Stimulated activated naive CD8-positive, alpha-beta T cell treated with anti-CD3 and anti-CD28 coated beads, Interleukin-15, Interleukin-2, amounts not matched to agents 100 ng/mL and 50 ng/mL, for 24 hours (primary cell): Measurements from ENCODE around the gene SLC27A5.
A peak's percentile ranks its signal among the peaks of the same experiment; 100 is the strongest.
"Not testable (repeated sequence)": the region's sequence is repeated elsewhere in the genome, so short reads cannot be mapped to it uniquely, and the experiment has no call there.

Source experiments
- H3K27ac Mint-ChIP-seq: one replicate; pipeline ENCODE4 v1.8.0; 2021; ENCODE audit warnings: mild to moderate bottlenecking, mixed read lengths
- H3K27me3 Mint-ChIP-seq: one replicate; pipeline ENCODE4 v1.8.0; 2021; ENCODE audit warnings: mixed read lengths
- H3K36me3 Mint-ChIP-seq: one replicate; pipeline ENCODE4 v1.8.0; 2021; ENCODE audit warnings: low read depth, mixed read lengths
- H3K4me1 Mint-ChIP-seq: one replicate; pipeline ENCODE4 v1.8.0; 2021; ENCODE audit warnings: low read depth, mixed read lengths
- H3K4me3 Mint-ChIP-seq: one replicate; pipeline ENCODE4 v1.8.0; 2021; ENCODE audit warnings: mild to moderate bottlenecking, mixed read lengths
- H3K9me3 Mint-ChIP-seq: one replicate; pipeline ENCODE4 v1.8.0; 2021; ENCODE audit warnings: mixed read lengths

Gene SLC27A5

DNA sequence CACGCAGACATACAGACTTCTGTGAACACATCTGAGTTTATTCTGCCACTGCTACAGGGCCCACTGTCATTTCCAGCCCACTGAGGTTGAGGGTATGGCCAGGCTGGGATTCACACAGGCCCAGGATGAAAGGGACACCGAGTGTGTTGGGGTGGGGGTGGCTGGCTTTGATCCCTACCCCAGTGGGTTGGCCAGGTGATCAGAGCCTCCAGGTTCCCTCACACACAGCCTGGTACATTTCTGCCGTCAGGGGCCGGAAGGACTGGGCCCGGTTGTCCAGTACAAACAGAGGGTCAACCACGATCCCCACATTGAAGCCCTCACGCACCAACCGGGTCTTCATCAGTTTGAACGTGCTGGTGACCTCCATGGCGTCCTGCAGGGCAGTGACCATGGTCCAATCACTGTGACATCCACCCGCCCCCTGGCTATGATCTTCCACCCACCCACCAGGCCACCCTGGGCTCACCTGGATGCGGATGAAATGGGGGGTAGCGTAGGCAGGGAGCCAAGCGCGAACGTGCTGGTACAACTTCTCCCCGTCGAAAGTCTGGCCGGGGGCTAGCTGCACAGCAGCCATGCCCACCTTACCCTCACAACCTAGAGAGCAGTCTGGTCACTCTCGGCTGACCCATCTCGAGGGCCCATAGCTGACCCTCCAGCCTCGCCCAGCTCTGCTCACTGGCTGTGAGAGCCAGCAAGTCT is 13.3 kb downstream of the SLC27A5 start:
- H3K4me1 Mint-ChIP-seq = peaks cover 22% of the 10 kb centered on the region
- H3K27me3 Mint-ChIP-seq = no peaks in the 10 kb centered on the region
- H3K36me3 Mint-ChIP-seq = peaks cover 4% of the 10 kb centered on the region
- H3K9me3 Mint-ChIP-seq = peaks cover 12% of the 10 kb centered on the region
- H3K27ac Mint-ChIP-seq = peak overlapping the region; percentile 96
- H3K4me3 Mint-ChIP-seq = peak overlapping the region; percentile 94

DNA sequence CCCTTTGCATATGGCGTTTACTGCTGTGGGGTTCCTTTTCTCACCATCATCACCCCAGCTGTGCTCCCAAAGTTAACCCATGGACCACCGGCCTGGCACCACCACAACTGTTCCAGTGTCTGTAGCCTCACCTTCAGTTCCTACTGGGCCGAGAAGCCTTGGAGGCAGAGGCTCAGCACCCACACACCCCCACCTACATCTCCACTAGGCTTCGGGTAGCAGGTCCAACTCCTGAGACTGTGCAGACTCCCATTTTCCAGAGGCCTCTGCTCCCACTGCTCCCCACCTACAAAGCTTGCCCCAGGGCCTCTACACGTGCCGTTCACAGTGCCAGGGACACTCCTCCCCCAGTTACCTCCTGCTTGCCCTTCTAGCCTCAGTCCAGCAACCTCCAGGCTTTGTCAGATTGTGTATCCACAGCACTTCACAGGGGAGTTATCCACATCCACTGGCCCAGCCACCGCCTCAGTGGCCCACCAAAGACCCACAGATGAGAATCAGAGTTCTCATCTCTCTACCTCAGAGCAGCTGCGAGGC is 14.1 kb downstream of the SLC27A5 start:
- H3K4me1 Mint-ChIP-seq = peaks cover 22% of the 10 kb centered on the region
- H3K27me3 Mint-ChIP-seq = no peaks in the 10 kb centered on the region
- H3K4me3 Mint-ChIP-seq = peak overlapping the region; percentile 94
- H3K36me3 Mint-ChIP-seq = peaks cover 4% of the 10 kb centered on the region
- peaks cover 12% of the 10 kb centered on the region for H3K9me3 Mint-ChIP-seq
- H3K27ac Mint-ChIP-seq = peak overlapping the region; percentile 96

GRCh38 chr19:58492265-58492664 is 19.5 kb downstream of the SLC27A5 start:
- H3K36me3 Mint-ChIP-seq = peaks cover 9% of the 10 kb centered on the region
- H3K4me1 Mint-ChIP-seq = peaks cover 11% of the 10 kb centered on the region
- H3K9me3 Mint-ChIP-seq = no peaks in the 10 kb centered on the region
- no peak overlapping the region for H3K4me3 Mint-ChIP-seq
- no peak overlapping the region for H3K27ac Mint-ChIP-seq
- no peaks in the 10 kb centered on the region for H3K27me3 Mint-ChIP-seq

DNA sequence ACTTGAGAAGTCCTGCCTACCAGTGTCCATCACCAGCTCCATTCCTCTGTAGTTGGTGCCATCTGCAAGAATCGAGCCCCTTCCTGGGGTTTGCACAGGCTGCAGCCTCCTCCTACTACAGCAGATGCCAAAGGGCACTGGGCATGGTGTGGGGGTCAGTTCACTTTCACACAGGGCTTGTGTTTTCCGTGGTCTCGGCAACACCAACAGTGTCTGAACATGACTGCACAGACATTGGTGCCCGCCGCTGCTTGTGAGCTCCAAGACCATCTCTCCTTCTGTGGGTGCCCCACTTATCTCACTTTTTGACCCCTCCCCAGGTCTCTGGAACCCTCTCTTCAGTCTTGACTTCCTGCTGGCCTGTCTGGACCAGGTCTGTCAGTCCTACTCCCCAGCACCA is 20.4 kb downstream of the SLC27A5 start:
- H3K4me3 Mint-ChIP-seq = no peak overlapping the region
- no peak overlapping the region for H3K27ac Mint-ChIP-seq
- H3K36me3 Mint-ChIP-seq = peaks cover 9% of the 10 kb centered on the region
- no peaks in the 10 kb centered on the region for H3K9me3 Mint-ChIP-seq
- H3K27me3 Mint-ChIP-seq = no peaks in the 10 kb centered on the region
- peaks cover 11% of the 10 kb centered on the region for H3K4me1 Mint-ChIP-seq

GRCh38 chr19:58484349-58484748 is 27.4 kb downstream of the SLC27A5 start:
- H3K27ac Mint-ChIP-seq, H3K36me3 Mint-ChIP-seq, H3K4me1 Mint-ChIP-seq, H3K4me3 Mint-ChIP-seq, H3K27me3 Mint-ChIP-seq, H3K9me3 Mint-ChIP-seq: not testable (repeated sequence)

DNA sequence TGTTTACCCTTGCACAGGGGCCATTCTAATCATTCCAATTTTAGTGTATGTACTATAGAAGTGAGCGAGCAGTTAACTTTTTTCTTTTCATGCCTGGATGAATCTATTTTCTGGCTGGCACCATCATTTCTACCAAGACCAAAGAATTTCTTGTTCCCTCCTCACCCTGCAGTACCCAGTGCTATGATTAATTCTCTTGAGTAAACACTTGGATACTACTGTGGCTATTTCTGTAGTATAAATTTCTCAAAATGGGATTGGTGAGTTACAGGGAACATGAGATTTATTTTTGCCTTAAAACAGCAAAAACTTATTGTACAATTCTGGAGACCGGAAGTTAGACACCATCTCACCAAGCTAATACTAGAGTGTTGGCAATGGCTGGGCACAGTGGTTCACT is 28.0 kb downstream of the SLC27A5 start:
- no peak overlapping the region for H3K4me3 Mint-ChIP-seq
- H3K27me3 Mint-ChIP-seq = no peaks in the 10 kb centered on the region
- H3K4me1 Mint-ChIP-seq = peaks cover under 1% of the 10 kb centered on the region
- no peak overlapping the region for H3K27ac Mint-ChIP-seq
- no peaks in the 10 kb centered on the region for H3K9me3 Mint-ChIP-seq
- H3K36me3 Mint-ChIP-seq = peaks cover 5% of the 10 kb centered on the region

GRCh38 chr19:58482372-58482771 is 29.4 kb downstream of the SLC27A5 start:
- Mint-ChIP-seq H3K36me3 (peaks cover 5% of the 10 kb centered on the region), H3K27me3 (no peaks in the 10 kb centered on the region), H3K4me1 (no peaks in the 10 kb centered on the region), H3K4me3 (no peak overlapping the region), H3K9me3 (no peaks in the 10 kb centered on the region), H3K27ac (peak overlapping the region; percentile 33)

DNA sequence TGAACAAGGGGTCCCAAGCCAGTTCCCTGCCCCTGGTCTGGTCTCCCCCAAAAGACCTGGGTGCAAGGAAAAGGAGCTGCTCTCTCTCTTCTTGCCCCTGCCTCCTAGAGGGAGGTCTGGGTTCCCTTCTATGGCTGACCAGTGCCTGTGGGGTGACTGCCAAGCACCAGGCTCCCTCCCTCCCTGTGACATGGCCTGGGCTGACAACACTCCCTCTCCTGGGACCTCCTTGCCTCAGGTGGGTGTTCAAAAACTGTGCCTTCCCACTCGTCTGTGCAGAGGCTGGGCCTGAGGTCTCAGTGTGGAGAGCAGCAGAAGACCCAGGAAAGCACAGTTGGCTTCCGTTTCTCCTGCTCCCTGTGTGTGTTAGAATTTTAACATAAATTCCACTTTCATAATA is 31.0 kb downstream of the SLC27A5 start:
- Mint-ChIP-seq H3K36me3 (peaks cover 5% of the 10 kb centered on the region), H3K4me1 (peaks cover 10% of the 10 kb centered on the region), H3K9me3 (no peaks in the 10 kb centered on the region), H3K27ac (no peak overlapping the region), H3K4me3 (no peak overlapping the region), H3K27me3 (no peaks in the 10 kb centered on the region)

- peaks cover 5% of the 10 kb centered on the region for H3K36me3 Mint-ChIP-seq
These were observed 31.3 kb downstream of the SLC27A5 start for GRCh38 chr19:58480481-58480830.

DNA sequence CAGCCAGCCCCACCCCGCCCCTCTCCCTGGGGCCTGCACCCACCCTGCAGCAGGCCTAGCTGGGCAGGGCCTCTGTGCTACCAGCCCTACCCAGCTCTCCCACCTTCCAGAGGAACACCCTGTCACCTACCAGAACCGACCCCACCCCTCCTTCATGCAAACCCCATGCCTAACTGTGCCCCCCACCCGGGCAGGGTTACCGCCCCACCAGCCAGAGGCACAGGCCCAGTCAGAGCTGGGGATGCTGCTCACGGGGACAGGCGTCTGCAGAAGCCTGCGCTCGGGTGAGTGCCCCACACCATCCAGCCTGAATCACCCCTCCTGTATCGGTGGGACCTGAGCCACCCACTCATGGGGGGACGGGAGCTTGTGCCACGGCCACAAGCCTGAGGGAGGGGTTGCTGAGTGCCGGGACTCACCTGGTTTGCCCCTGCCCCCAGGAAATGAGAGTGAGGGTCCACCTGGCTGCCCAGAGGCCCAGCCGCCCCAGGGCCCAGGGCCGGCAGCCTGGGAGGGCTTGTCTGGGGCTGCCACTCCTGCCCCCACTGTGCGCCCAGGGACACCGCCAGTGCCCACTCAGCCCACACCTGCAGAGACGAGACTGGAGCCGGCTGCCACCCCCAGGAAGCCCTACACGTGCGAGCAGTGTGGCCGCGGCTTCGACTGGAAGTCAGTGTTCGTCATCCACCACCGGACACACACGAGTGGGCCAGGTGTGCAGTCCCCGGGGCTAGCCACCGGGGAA is 31.9 kb downstream of the SLC27A5 start:
- peaks cover 19% of the 10 kb centered on the region for H3K4me1 Mint-ChIP-seq
- H3K9me3 Mint-ChIP-seq = no peaks in the 10 kb centered on the region
- no peaks in the 10 kb centered on the region for H3K27me3 Mint-ChIP-seq
- no peak overlapping the region for H3K4me3 Mint-ChIP-seq
- H3K36me3 Mint-ChIP-seq = peaks cover 5% of the 10 kb centered on the region
- no peak overlapping the region for H3K27ac Mint-ChIP-seq

More at GRCh38 chr19:58480481-58480830, 31.3 kb downstream of the SLC27A5 start:
- Mint-ChIP-seq H3K4me3 (no peak overlapping the region), H3K9me3 (no peaks in the 10 kb centered on the region), H3K27me3 (no peaks in the 10 kb centered on the region), H3K4me1 (peaks cover 13% of the 10 kb centered on the region), H3K27ac (no peak overlapping the region)

GRCh38 chr19:58479303-58479702 is 32.5 kb downstream of the SLC27A5 start:
- Mint-ChIP-seq H3K27me3 (no peaks in the 10 kb centered on the region), H3K9me3 (no peaks in the 10 kb centered on the region), H3K36me3 (peaks cover 5% of the 10 kb centered on the region), H3K4me3 (no peak overlapping the region), H3K27ac (no peak overlapping the region), H3K4me1 (peaks cover 25% of the 10 kb centered on the region)

DNA sequence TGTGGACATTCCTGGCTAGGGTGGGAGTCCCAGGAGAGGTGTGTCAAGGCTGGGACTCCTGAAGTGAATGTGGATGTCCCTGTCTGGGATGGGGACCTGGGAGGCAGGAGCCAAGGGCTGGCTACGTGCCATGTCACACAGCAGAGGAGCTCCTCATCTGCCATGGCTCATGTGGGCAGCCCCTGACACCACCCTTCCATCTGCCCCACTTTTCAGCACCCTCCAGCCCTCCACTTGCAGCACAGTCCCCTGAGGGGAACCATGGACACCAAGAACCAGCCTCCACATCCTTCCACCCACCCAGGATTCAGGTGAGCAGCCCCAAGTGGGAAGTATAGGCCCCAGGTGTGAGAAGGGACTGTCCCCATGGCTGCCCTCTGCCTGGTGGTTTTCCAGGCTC is 33.9 kb downstream of the SLC27A5 start:
- no peak overlapping the region for H3K27ac Mint-ChIP-seq
- no peaks in the 10 kb centered on the region for H3K27me3 Mint-ChIP-seq
- peaks cover 26% of the 10 kb centered on the region for H3K4me1 Mint-ChIP-seq
- peaks cover 7% of the 10 kb centered on the region for H3K36me3 Mint-ChIP-seq
- H3K9me3 Mint-ChIP-seq = no peaks in the 10 kb centered on the region
- H3K4me3 Mint-ChIP-seq = no peak overlapping the region

- Mint-ChIP-seq H3K27me3 (no peaks in the 10 kb centered on the region), H3K27ac (peak overlapping the region; percentile 94), H3K4me3 (peak overlapping the region; percentile 85), H3K36me3 (peaks cover 12% of the 10 kb centered on the region), H3K4me1 (peaks cover 26% of the 10 kb centered on the region), H3K9me3 (no peaks in the 10 kb centered on the region)
These were observed 34.7 kb downstream of the SLC27A5 start for GRCh38 chr19:58477130-58477529.

DNA sequence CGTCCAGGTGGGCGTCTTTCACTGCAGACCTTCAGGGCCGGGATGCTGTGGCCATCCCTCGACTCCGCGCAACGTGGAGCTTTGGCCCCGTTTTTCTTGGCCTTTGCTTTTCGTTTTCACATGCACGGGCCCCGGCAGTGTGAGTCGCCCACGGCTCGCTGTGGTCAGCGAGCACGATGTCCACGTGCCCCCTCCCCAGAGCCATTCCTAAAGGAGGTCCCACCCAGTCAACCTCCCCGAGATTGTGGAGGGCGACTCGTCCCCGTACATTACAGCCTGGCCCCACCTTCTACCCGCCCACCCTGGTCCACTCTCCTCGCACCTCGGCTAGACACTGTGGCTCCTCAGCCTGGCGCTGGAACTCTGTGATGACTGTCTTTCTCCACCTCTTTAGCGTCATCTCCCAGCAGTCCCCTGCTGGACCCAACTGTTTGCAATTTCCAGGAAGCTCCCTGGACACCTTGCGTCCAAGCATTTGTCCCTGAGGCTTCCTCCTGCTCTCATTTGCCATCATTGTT is 35.2 kb downstream of the SLC27A5 start:
- no peaks in the 10 kb centered on the region for H3K27me3 Mint-ChIP-seq
- peaks cover 11% of the 10 kb centered on the region for H3K36me3 Mint-ChIP-seq
- peak overlapping the region; percentile 94 for H3K27ac Mint-ChIP-seq
- peaks cover 26% of the 10 kb centered on the region for H3K4me1 Mint-ChIP-seq
- H3K9me3 Mint-ChIP-seq = no peaks in the 10 kb centered on the region
- H3K4me3 Mint-ChIP-seq = peak overlapping the region; percentile 85

GRCh38 chr19:58475714-58476497 is 35.9 kb downstream of the SLC27A5 start, which contains the start of gene ZNF446:
ZNF446 (plus strand) TSS chr19:58476352; CDS start chr19:58477219, 867 bp downstream.
- Mint-ChIP-seq H3K4me1 (peaks cover 26% of the 10 kb centered on the region), H3K27me3 (no peaks in the 10 kb centered on the region), H3K36me3 (peaks cover 11% of the 10 kb centered on the region), H3K4me3 (peak within 1 kb of the TSS; percentile 85), H3K9me3 (no peaks in the 10 kb centered on the region), H3K27ac (peak within 1 kb of the TSS; percentile 97)
